NCI-H1105 (cell line): ENCODE data around the gene AVPR2.

ENCODE experiments used
- DNase-seq: peaks from one replicate; lab custom pipeline; 2025; lab: John Stamatoyannopoulos, UW

Gene AVPR2

GRCh38 chrX:153903991-153904957 lies at the start of gene AVPR2:
TSS of gene AVPR2 (plus strand) at chrX:153904673. CDS start at chrX:153905146, 473 bp downstream.
- DNase-seq: no peak

GRCh38 chrX:153854702-153855101 lies 49.8 kb upstream of the AVPR2 start:
- DNase-seq: no peak

GRCh38 chrX:153857348-153857903 lies 47.0 kb upstream of the AVPR2 start:
- DNase-seq: no peak

GRCh38 chrX:153861151-153861550 lies 43.3 kb upstream of the AVPR2 start:
- no peak for DNase-seq

GRCh38 chrX:153861733-153862310 lies 42.7 kb upstream of the AVPR2 start:
- DNase-seq: no peak

GRCh38 chrX:153862369-153863250 lies 41.9 kb upstream of the AVPR2 start:
- DNase-seq: no peak

GRCh38 chrX:153863251-153863991 lies 41.1 kb upstream of the AVPR2 start:
- no peak for DNase-seq

- DNase-seq: no peak
Observed at GRCh38 chrX:153864101-153864500, 40.4 kb upstream of the AVPR2 start.

GRCh38 chrX:153864561-153865320 lies 39.7 kb upstream of the AVPR2 start:
- DNase-seq: no peak

- DNase-seq: no peak
Observed at GRCh38 chrX:153865321-153865580, 39.2 kb upstream of the AVPR2 start.

GRCh38 chrX:153865685-153866084 lies 38.8 kb upstream of the AVPR2 start:
- DNase-seq: no peak

GRCh38 chrX:153866302-153867019 lies 38.0 kb upstream of the AVPR2 start:
- no peak for DNase-seq

- DNase-seq: no peak
Observed at GRCh38 chrX:153867139-153867538, 37.3 kb upstream of the AVPR2 start.

- DNase-seq: no peak
Observed at GRCh38 chrX:153867671-153868070, 36.8 kb upstream of the AVPR2 start.

- no peak for DNase-seq
Observed at GRCh38 chrX:153868576-153869472, 35.6 kb upstream of the AVPR2 start.

- DNase-seq: no peak
Observed at GRCh38 chrX:153869473-153870287, 34.8 kb upstream of the AVPR2 start.

- DNase-seq: no peak
Observed at GRCh38 chrX:153870288-153870690, 34.2 kb upstream of the AVPR2 start.

GRCh38 chrX:153870791-153871360 lies 33.6 kb upstream of the AVPR2 start:
- DNase-seq: no peak
